K562 treated with DMSO at 1 percent for 4 hours (cell line): ENCODE data around the gene MIER3. TPM values are rescaled to one million over a fixed set of nuclear protein-coding genes. Genes with fewer than 3 reads are reported as not detected.

Source experiments
- total RNA-seq: library from RNA; unstranded; fragments of 300-600 nt; gene quantifications from 2 replicates; pipeline ENCODE4 v1.2.3, GENCODE V29; 2022; ENCODE audit not compliant: insufficient read depth

MIER3 gene, protein sequence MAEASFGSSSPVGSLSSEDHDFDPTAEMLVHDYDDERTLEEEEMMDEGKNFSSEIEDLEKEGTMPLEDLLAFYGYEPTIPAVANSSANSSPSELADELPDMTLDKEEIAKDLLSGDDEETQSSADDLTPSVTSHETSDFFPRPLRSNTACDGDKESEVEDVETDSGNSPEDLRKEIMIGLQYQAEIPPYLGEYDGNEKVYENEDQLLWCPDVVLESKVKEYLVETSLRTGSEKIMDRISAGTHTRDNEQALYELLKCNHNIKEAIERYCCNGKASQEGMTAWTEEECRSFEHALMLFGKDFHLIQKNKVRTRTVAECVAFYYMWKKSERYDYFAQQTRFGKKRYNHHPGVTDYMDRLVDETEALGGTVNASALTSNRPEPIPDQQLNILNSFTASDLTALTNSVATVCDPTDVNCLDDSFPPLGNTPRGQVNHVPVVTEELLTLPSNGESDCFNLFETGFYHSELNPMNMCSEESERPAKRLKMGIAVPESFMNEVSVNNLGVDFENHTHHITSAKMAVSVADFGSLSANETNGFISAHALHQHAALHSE
- total RNA-seq: 6.8 and 7.9 TPM in 2 replicates

DNA sequence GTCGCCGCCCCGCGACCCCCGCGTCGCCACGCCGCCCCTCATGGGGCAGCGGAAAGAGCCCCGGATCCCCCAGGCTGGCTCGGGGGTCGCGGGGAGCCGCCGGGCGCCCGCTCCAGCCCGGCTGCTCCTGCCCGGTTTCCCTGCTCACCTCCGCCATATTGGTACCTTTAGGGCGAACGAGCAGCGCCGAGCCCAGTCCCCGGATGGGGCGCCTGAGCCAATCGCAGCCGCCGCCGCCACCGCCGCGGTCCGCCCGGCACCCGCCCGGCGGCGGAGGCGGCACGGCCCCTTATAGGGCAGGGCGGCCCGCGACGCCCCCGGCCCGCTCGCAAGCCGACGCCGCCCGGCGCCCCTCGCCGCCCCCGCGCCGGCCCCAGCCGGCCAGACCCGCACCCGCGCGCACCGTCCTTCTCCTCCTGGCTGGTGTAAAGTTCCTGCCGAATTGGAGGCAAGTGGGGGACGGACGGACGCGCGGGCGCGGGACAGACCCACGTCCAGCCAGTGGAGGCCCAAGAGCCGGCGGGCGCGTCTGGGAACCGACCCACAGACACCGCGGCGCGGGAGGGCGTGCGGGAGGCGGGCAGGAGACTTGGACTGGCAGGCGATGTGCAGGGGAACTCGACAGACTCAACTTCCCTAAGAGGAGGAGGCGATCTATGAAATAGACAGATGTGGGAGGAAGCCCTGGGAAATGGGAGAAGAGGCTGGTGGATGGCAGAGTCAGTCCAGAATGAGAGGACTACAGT is at the start of gene MIER3:
Gene MIER3 (minus strand): TSS at position 178 of the 746 bp plus-strand sequence. CDS start 21 bp downstream, at position 157.

GRCh38 chr5:56909294-56910209 is 42.4 kb downstream of the MIER3 start, which contains the start of gene SETD9:
TSS of gene SETD9 (plus strand) at chr5:56909596. CDS start at chr5:56909646, 50 bp downstream.

Other genes starting within 250 kb of the MIER3 start
- gene MAP3K1, start 136.6 kb downstream of the MIER3 start, total RNA-seq: 4.2 and 5.4 TPM in 2 replicates
- 5.8 and 11.3 TPM in 2 replicates for gene SETD9, start 42.5 kb downstream of the MIER3 start, total RNA-seq
- gene GPBP1, start 221.9 kb upstream of the MIER3 start, total RNA-seq: 53.0 and 59.5 TPM in 2 replicates